ENCODE measurements around the gene GASK1A.

GASK1A gene

DNA sequence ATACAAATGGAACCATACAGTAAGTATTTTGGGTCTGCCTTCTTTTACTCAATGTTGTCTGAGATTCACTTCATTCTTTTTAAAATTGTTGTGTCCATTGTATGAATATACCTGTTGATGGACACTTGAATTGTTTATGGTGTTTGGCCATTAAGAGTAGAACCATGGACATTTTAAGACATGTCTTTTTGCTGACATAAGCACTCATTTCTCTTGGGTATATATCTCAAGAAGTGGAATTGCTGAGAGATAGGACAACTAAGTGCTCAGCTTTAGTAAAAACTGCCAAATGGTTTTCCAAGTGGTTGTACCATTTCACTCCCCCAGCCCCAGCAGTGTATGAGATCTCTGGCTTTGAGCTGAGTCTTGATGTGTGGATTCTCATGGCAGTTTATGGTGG lies 98.6 kb downstream of the GASK1A start:
- Histone ChIP-seq H3K27me3 (ENCODE audit: insufficient read depth, poor library complexity, severe bottlenecking) (no peaks in the 10 kb centered on the region), H3K36me3 (ENCODE audit: low read depth) (no peaks in the 10 kb centered on the region), H3K4me3 (ENCODE audit: severe bottlenecking) (no peak overlapping the region), H3K27ac (ENCODE audit: poor library complexity, severe bottlenecking) (no peak overlapping the region), H3K9me3 (ENCODE audit: severe bottlenecking) (no peaks in the 10 kb centered on the region), H3K4me1 (ENCODE audit: insufficient read depth, poor library complexity, severe bottlenecking) (no peaks in the 10 kb centered on the region)
- DNase-seq (ENCODE audit: low spot score) (no peak), ATAC-seq (ENCODE audit: low read depth) (no peak)
- no peak for TF ChIP-seq CTCF (IDR thresholded peaks at IDR 0.05; ENCODE audit: poor library complexity, severe bottlenecking)

DNA sequence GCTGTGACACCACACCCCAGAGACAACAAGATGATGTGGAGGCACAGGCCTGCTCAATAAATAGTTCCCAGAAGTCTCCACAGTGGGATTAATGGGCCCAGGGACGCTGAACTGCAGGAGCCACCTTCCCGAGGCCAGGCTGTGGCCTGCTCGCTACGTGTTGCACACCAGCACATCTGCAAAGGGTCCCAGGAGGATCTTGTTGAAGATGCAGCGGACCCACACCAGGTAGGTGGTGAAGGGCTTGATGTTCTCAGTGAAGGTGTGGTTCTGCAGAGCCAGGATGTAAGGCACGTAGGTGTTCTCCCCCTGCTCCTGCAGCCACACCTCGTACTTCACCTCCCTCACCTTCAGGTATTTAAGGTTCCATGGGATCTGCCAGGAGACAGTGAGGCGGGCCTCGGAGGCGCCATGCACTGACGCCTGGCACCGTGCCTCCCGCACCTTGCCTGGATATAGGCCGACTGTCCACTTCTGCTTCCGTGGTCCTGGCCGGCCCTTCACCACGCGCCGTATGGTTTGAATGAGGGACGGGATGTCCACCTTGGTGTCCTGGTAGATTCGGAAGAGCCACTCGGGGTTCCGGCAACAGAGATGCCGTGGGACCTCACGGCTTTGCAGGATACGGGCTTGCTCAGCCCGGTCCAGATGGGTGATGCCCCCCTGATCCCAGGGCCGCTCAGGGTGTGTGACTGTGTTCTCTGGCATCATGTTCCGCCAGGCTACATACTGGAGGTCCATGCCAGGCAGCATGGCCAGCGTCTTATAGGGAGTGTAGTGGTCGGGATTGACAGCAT lies 100.6 kb downstream of the GASK1A start:
- H3K27ac ChIP-seq (ENCODE audit: poor library complexity, severe bottlenecking) = no peak overlapping the region
- no peaks in the 10 kb centered on the region for H3K9me3 ChIP-seq (ENCODE audit: severe bottlenecking)
- ATAC-seq (ENCODE audit: low read depth) (no peak), DNase-seq (ENCODE audit: low spot score) (no peak)
- H3K4me3 ChIP-seq (ENCODE audit: severe bottlenecking) = no peak overlapping the region
- no peak for TF ChIP-seq CTCF (IDR thresholded peaks at IDR 0.05; ENCODE audit: poor library complexity, severe bottlenecking)
- no peaks in the 10 kb centered on the region for H3K27me3 ChIP-seq (ENCODE audit: insufficient read depth, poor library complexity, severe bottlenecking)
- no peaks in the 10 kb centered on the region for H3K36me3 ChIP-seq (ENCODE audit: low read depth)
- no peaks in the 10 kb centered on the region for H3K4me1 ChIP-seq (ENCODE audit: insufficient read depth, poor library complexity, severe bottlenecking)

- DNase-seq (ENCODE audit: low spot score) (no peak), ATAC-seq (ENCODE audit: low read depth) (no peak)
- Histone ChIP-seq H3K4me3 (ENCODE audit: severe bottlenecking) (no peak overlapping the region), H3K36me3 (ENCODE audit: low read depth) (no peaks in the 10 kb centered on the region), H3K27ac (ENCODE audit: poor library complexity, severe bottlenecking) (no peak overlapping the region), H3K27me3 (ENCODE audit: insufficient read depth, poor library complexity, severe bottlenecking) (no peaks in the 10 kb centered on the region), H3K9me3 (ENCODE audit: severe bottlenecking) (no peaks in the 10 kb centered on the region), H3K4me1 (ENCODE audit: insufficient read depth, poor library complexity, severe bottlenecking) (no peaks in the 10 kb centered on the region)
- TF ChIP-seq CTCF (IDR thresholded peaks at IDR 0.05; ENCODE audit: poor library complexity, severe bottlenecking) = no peak
Observed at GRCh38 chr3:43080726-43081568, 101.8 kb downstream of the GASK1A start.

GRCh38 chr3:43081796-43082195 lies 102.7 kb downstream of the GASK1A start:
- H3K27me3 ChIP-seq (ENCODE audit: insufficient read depth, poor library complexity, severe bottlenecking) = no peaks in the 10 kb centered on the region
- no peaks in the 10 kb centered on the region for H3K36me3 ChIP-seq (ENCODE audit: low read depth)
- DNase-seq (ENCODE audit: low spot score) (no peak), ATAC-seq (ENCODE audit: low read depth) (no peak)
- no peak overlapping the region for H3K27ac ChIP-seq (ENCODE audit: poor library complexity, severe bottlenecking)
- H3K9me3 ChIP-seq (ENCODE audit: severe bottlenecking) = no peaks in the 10 kb centered on the region
- TF ChIP-seq CTCF (IDR thresholded peaks at IDR 0.05; ENCODE audit: poor library complexity, severe bottlenecking) = no peak
- no peak overlapping the region for H3K4me3 ChIP-seq (ENCODE audit: severe bottlenecking)
- no peaks in the 10 kb centered on the region for H3K4me1 ChIP-seq (ENCODE audit: insufficient read depth, poor library complexity, severe bottlenecking)
